CD4-positive, alpha-beta T cell treated with Interleukin-17A for 1 hour (primary cell): Measurements from ENCODE around the gene TRNT1.

Experiments used
- DNase-seq: peaks from one replicate; pipeline ENCODE4 v3.0.0-alpha.2; 2020

TRNT1 gene

DNA sequence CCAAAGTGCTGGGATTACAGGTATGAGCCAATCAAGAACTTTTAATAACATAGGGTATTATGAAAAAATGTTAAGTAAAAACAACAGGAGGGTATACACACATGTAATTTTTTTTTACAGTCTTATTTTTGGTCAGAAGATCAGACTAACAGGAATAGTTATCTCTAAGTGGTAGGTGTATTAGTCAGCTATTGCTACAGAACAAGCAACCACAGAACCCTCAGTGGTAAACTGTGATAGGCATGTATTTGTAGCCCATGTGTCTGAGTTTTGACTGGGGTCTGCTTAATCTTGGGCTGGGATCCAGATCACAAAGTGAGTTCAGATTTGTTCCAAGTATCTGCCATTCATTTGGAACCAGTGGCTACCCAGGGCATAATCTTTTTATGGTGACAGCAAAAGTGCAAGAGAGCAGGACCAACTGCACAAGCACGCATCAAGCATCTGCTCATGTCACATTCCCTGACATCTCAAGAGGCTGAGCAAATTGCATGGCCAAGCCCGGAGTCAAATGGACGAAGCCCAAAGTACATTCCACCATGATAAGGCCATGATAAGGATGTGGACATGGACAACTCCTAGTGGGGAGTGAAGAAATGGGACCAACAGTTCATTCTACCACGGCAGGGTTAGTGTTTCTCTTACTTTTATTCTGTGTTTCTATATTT lies 13.6 kb upstream of the TRNT1 start:
- no peak for DNase-seq

DNA sequence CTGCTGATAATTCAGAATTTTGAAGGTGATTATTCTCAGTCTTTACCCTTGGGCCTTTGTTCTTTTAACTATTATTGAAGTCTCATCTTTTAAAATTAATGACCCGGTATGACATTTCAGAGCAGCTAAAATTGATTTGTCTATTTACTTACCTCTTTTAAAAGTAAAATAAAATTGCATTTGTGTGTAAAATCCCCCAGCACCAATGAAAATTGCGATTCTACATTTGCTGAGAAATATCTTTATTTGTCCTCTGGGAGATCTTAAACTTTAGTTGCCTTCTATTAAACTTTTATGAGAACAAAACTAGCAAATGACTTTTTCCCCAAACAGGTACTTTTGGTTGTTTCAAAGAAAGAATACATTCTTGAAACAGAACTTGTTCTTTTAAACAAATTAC lies 9.1 kb upstream of the TRNT1 start:
- no peak for DNase-seq

DNA sequence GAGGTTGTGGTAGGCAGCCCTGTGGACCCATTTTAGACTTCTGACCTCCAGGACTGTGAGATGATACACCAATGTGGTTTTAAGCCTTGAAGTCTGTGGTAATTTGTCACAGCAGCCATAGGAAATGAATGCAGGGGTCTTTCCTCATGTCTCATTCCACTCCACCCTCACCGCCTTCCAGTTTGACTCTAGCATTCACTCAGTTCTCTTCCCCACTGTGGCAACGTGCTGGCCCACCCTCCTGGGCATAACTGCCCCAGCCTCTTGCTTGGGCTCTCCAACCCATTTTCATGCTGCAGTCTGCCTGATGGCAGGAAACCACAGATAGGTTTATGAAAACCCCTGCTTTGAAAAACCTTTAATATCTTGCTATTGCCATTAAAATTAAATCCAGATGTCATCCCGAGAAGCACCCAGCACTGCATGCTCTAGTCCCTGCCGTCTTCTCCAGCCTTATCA lies 7.3 kb upstream of the TRNT1 start:
- DNase-seq, result no peak

DNA sequence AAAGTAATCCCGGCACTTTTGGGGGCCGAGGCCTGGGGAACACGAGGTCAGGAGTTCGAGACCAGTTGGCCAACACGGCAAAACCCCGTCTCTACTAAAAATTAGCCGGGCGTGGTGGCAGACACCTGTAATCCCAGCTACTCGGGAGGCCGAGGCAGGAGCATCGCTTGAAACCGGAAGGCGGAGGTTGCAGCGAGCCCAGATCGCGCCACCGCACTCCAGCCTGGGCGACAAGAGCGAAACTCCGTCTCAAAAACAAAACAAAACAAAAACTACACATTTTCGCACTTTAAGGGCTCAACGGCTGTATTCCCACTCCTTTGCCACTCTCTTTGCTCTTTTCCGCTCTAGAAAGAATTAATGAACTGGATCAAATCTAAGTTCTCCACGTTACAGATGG lies 763 bp upstream of the TRNT1 start:
- DNase-seq, result no peak

DNA sequence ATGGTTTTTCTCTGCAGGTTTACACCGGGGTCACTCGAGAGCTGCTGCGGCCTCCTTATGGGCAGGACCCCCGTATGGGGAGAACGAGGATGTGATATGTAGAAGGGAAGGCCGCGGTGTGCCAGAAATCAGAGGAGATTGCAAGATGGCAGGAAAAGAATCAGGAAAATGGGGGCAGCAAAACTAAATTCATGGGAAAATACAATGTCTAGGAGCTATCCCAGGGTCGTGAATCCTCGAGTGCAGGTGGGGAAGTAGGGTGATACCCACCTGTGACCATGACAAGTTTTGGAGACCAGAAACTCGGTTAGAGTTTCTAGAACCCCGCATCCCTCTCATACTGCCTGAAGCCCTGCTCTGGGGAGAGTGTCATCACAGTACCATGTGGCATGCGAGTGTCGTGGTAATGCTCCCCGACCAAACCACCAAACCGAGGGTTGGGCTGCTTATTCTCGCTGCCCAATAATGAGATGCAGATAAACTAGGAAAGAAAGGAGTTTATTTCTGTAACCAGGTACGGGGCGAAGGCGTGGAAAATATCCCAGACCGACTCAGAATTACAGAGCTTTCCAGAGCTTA lies 781 bp downstream of the TRNT1 start:
- DNase-seq, result peak; percentile 59

DNA sequence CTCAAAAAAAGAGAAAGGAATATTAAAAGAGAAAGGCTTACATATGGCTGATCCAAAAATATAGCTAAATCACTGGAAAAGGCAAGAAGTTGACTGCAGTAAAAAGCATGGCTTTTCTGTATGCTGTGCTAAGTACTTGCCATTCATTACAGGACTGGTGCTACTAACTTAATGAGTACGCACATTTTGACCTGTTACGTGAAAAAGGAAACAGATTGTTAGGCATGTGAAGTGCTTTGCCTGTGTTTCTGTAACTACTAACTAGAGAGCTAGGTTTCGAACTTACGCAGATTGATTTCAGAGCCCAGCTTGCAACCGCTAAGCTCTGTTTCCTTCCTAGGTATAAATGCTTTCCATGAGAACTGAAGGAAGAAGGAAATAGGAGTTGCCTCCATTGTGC lies 2.8 kb downstream of the TRNT1 start:
- DNase-seq, result no peak

DNA sequence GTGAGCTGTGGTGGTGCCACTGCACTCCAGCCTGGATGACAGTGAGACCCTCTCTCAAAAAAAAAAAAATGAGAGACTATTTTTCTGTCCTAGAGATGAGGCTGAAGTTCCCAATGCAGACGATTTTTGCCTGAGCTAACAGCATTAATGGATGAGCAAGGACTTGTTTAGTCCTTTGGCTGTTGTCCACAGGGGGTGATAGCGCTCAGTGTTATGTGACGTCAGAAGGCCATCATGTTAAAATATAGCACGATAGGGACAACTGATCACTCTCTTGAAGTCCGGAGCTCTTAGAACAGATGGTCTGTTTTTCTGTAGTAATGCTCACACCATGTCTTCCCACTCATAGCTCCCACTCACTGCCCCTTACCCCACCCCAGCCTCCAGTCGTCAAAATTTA lies 6.8 kb downstream of the TRNT1 start:
- no peak for DNase-seq

DNA sequence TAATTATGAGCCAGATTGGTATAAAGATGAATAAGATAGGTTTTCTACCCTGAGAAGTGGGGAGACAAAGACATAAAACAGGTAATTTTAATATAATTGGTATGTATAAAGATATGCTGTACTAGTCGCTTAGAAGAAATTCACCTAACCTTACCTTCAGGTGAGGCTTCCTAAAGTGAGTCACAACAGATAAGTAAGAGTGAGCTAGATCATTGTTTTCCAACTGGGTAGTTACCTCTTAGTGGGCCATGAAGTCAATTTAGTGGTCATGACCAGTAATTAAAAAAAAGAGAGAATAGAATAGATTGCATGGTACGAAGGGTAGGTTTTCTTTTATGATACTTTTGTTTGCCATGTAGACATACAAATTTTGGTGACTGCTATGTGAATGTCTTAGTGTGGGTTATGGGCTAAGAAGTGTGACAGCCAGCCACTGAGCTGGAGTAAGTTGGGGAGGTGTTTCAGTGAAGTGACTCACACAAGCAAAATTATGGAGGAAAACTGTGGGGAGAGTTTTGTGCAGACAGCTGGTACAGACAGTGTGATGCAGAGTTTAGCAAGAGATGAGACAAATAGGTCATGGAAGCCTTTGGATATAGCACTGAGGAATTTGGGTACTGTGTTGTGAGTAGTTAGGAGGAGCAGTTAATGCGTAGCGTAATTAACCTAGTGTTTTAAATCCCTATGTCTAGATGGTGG lies 8.2 kb downstream of the TRNT1 start:
- DNase-seq, result no peak

DNA sequence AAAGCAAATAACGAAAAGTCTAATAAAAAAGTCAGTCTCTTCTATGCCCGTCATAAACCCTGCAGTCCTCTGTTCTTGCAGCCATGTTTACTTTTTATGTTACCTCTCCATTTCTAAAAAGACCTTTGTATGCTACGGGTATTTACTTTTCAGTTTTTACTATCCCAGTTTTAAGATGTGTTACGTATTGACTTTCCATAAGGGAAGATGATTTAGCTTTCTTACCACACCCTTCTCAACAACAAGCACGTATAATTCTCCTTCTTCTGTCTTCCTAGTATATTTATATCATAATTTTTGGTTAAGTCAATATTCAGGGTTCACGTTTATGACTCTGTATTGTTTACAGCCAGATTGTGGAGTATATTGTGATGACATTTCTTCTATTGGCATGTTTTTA lies 10.8 kb downstream of the TRNT1 start:
- DNase-seq, result no peak

DNA sequence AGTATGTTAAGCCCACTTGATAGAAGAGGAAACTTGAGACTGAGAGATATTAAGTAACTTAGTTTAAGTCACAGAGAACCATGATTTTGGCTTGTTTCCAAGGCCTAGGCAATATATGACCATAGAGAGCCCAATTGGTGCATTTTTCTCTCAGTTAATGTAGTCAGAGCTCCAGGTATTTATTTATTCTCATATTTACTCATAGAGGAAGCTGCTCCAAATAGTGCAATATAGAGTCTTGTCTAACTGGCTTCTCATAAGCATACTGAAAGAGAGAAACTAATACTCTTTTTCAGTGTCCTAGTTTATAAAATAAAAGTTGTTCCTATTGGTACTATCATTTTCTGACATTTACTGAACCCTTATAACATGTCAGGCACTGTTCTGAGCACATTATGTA lies 15.2 kb downstream of the TRNT1 start:
- no peak for DNase-seq

DNA sequence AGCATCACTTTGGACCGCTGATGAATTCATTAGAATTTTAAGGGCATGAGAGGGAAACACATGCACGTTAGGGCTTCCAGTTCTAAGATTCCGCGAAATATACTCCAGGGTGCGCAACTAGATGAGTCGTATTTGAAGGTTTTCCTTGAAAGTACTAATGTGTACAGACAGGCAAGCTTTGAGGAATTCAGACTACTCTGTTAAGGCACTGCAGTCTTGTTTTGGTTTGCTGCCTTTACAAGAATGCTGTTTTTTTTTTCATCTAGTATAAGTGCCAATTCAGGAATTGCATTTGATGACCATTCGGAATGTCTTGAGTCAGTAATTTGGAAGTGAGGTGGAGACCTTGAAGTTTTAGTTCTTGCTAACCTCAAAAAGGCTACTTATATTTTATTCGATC lies 19.1 kb downstream of the TRNT1 start:
- DNase-seq, result no peak

DNA sequence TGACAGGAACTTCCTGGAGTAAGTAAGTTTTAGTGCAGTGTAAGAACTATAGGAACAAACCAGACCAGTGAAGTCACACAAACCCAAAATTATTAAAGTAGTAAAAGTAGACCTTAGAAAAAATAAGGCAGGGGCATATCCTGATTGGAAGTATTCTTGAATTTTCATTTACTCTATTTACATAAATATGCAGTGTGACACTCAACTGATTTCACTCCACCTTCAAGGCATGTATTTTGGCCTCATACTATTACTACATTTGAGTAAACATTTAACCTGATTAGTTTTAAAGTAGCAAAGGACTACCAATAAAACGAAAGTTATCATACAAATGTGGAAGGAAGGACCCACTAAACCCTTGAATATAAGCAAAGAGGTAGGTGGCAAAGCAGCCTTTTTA lies 22.8 kb downstream of the TRNT1 start:
- no peak for DNase-seq

DNA sequence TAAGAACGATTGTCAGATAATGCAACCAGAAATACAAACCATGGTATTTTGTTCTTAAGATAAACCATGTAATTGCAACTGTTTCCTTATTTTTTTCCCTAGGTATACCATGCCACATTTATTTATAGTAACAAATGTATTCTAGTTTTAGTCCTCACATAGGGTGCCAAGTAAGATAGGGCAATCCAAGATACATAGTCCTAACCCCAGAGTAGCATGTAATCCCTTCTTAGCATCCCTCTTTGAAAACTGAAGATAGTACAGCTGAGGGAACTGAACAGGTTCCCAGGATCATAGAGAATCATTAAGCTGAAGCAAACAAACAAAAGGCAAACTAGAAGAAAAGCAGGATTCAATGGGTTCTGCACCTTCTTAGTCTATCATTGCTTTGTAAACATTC lies 24.8 kb downstream of the TRNT1 start:
- DNase-seq, result no peak

DNA sequence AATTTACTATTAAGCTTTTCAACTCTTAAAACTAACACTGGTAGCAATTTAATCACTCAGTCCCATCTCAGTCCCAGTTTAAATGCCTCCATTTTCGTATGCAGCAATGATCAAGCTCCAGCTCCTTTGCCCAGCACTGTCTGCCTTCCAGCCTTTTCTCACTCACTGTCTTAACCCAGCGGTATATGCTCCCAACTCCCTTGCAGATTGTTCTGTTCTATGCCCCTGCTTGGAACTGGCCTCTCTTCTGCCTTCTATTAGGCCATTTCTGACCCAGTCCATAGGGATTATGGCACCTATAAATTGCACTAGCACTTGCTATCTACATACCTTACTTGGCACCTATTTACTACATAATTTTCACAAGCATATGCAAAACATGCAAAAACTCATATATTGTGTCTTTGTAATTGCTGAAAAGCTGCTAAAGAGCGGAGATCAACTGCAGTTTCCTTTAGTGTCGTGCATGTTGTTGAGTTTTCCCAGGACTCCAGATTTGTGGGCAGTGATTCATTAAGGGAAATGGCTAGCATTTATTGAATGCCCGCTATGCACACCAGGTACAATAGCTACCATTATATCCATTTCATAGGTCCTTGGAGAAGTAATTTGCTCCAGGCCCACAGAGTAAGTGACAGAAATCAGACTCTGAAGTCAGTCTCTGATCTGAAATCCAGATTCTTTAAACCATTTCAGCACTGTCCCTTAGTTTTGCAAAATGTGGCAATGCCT lies 28.3 kb downstream of the TRNT1 start:
- no peak for DNase-seq

DNA sequence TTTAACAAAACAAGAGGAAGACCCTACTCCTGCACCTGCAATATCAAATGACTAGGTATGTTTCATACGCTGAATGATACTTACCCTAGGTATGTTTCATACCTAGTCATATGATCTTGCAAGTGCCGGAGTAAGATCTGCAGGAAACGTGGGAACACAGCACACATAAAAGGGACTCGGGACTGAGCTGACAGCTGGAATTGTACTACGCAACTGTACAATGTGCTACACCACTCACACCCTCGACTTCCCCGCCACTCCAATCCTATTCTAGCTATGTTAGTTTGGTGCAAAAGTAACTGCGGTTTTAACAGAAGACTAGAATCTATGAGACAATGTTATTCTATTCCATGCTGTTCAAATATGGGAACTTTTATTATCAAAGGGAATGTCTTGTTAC lies 30.7 kb downstream of the TRNT1 start:
- no peak for DNase-seq

DNA sequence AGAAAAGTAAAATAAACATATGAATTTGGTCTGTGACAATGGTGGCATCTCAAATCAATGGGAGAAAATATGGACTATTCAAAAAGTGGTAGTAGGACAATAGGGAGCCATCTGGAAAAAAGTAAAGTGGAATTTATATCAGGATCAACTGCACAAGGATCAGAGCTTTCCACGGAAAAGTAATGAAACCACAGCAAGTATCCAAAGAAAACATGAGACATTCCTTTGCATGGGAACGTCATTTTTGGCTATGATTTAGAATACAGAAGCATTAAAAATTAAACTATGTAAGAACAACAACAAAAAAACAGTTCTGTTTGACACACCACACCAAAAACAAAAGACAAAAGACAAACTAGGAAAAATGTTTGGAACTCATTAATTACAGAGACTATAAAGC lies 34.1 kb downstream of the TRNT1 start:
- no peak for DNase-seq

DNA sequence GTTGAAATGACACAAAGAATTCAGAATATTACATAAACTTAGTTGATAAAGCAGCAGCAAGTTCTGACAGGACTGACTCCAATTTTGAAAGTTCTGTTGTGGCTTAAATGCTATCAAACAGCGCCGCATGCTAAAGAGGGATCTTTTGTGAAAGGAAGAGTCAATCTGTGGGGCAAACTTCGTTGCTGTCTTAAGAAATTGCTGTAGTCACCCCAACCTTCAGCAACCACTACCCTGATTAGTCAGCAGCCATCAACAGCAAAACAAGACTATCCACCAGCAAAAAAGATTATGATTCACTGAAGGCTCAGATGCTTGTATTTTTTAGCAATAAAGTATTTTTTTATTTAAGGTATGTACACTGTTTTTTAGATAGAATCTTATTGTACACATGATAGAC lies 38.5 kb downstream of the TRNT1 start:
- no peak for DNase-seq

DNA sequence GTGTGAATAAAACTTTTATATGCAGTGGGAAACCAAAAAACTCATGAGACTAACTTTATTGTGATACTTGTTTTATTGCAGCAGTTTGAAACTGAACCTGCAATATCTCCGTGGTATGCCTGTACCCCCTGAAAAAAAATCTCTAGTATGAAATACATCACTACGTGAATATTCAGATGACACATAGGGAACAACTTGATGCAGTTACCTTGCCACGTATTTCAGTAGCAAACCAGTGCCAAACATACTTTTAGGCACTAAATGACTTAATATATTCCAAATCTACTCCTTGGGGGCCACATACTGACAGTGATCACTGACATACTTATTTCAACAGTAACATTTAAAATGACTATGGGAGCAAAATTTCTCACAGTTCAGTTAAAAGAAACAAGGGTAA lies 38.9 kb downstream of the TRNT1 start:
- DNase-seq, result no peak

DNA sequence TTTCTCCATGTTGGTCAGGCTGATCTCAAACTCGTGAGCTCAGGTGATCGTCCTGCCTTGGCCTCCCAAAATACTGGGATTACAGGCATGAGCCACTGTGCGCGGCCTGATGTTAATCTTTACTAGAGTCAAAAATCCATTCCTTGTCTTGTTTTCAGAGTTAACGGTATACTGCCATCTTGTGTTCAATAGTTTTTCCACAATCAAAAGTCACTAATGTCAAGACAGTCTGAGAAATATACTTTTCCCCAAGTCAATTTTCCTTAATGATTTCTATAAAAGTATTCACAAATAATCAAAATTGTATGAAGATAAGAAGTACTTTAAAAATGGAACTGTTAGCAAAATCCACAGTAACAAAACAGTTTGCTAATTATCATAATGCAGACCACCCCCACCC lies 44.3 kb downstream of the TRNT1 start:
- peak; percentile 72 for DNase-seq

DNA sequence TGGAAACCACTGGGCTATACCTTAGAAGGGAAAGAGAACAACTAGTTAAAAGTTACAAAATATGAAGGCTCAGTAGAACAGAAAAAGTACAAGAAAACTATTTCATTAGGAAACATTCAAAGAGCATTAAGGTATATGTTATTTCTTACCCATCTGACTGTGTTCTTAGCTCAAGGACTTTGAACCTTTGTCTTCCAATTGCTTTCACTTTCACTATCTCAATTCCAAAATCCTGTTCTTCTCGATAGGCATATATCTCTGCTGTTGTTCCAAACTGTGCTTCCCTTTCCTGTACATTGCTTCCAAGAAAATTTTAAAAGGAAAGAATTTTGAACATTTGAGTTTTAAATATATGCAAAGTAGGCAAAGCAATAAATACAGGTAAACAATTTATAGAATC lies 45.9 kb downstream of the TRNT1 start:
- peak; percentile 48 for DNase-seq

DNA sequence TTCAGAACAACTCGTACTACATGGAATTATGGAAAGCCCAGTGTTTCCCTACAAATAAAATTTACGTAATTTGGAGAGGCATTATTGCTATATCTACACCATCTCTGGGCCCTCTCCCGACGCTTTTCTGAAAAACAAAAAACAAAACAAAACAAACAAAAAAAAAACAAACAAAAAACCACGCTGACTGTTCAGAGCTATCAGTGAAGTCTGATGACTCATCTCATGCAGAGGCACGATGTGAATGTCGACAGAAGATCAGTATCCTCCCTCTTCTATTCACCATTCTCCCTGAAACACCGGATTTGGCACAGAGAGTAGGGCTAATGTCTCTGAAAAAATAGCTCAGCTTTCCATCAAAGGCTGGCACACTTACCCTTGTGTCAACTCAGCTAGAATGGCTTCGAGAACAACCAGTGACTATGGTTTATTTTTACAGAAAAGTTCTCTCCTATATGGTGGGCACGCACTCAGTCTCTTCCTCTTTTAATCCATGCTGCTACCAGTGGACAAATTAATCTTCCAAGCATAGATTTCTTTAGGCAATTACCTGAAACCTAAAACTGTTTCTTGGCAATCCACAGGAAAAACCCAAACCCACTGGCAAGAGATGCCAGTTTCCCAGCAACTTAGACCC lies 51.2 kb downstream of the TRNT1 start:
- peak; percentile 28 for DNase-seq

DNA sequence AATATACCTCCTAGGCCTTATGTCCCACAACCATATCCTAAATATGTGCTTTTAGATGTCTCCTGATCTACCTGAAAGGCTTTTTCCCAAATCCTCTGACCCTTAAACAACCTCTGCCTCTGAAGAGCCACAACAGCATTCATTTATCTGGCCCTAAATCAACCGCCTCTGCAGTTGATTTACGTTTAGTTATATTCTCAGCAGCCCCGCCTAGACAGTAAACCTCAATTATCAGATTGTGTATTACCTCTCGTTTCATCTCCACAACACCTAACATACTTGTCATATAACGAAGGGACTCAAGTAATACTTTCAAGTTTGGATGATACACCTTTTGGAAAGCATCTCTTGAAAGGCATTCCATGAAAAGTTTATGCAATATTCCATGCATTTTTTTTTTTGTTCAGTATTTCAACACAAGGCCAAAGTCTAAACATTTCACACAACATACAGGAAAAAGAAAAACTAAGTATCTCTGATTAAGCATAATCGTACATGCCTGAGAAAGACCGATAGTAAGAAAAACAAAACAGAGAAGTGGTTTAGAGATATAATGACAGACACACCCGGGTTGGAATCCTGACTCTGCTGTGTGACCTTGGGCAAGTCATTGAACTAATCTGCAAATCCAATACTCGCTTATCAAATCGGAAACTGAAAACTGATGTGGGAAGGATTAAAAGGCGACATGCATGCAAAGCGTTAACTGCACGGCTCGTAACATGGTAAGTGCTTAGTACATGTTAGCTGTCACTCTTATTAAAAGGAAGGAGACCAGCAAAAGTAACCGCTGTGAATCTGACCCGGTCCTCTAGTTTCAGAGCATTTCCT lies 52.0 kb downstream of the TRNT1 start:
- peak; percentile 32 for DNase-seq
